HL-60/S4 (cell line): ENCODE measurements around the gene NTPCR.

Experiments
- in situ Hi-C: fragments of 300-500 bp; cut with MboI; formaldehyde crosslinking; loops from 2 replicates; pipeline ENCODE4 v1.14.3; 2022; ENCODE audit warnings: low sequenced_read_pairs

The NTPCR gene

GRCh38 chr1:232956081-232956480, 5.7 kb downstream of the NTPCR start:
- in situ Hi-C loops: no loop called here

DNA sequence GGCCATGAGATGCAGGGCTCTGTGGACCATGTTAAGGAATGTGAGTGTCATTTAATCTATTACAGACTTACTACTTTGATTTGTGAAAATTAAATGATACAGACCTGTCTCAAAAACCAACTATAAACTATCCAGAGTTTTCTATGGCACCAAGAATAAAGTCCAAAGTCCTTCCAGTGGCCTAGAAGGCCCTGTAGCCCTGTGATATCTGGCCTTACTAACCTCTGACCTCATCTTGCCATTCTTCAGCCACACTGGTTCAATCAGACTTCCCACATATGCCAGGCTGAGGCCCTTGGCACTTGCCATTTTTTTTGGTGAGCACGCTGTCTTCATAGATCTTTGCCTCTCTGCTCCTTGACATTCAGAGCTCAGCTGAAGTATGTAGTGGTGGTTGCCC, 7.7 kb downstream of the NTPCR start:
- in situ Hi-C loops: no loop called here

- in situ Hi-C loops: no loop called here
These were observed 12.6 kb downstream of the NTPCR start for GRCh38 chr1:232962761-232963745.

DNA sequence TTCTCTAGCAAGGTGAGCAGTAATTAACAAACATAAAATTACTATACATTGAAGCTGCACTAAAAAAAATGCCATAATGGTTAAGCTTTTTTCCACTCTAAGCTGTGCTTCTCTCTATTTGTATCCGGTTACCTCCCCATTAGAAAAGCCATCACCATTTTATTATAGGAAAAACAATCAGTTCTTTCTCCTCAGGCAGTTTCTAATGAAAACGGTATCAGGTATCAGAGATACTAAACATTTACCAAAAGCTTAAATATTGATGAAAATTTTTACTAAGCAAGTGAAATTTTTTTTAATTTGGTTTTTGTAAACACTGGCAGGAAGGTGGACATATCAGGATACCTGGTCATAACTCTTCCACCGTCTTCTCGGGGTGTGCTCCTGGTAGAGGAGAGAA, 14.2 kb downstream of the NTPCR start:
- in situ Hi-C loops: no loop called here

- in situ Hi-C loops: no loop called here
These were observed 14.9 kb downstream of the NTPCR start for GRCh38 chr1:232965124-232965911.

- in situ Hi-C loops: no loop called here
These were observed 15.5 kb downstream of the NTPCR start for GRCh38 chr1:232965912-232966217.

DNA sequence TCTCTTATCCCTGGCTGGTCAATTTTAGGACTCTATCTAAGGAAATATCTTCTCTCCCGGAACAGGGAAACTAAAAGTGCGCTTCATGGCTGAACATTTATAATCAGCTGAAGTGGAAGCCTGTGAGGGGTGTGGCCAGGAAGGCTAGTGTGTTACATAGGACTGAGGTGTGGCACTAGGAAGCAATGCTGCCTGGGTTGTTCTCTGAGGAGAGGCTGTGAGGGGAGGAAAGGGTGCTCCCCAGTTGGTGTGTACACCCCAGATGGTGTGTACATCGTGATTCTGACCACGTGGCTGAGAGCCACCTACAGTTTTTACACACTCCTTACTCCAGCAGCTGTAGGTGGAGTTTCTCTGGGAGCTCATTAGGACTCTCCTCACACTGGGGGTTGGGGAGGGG, 16.3 kb downstream of the NTPCR start:
- in situ Hi-C loops: no loop called here

DNA sequence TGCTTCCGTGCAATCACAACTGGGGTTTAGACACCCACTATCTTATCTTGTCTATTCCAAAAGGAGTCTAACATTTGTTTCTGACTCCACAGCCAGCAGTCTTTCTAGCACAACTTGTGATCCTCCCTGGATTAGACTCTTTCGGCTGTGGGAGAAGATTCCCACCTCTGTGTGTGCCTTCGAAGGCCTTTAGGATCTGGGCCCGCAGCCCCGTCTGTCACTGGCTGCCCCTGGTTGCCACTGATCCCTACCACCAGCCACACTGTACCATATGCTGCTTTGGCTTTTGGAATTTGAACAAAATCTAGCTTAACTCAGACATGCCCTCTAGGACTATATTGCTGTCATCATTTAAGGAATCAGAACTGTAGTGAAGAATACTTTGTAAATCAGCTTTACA, 18.0 kb downstream of the NTPCR start:
- in situ Hi-C loops: no loop called here

DNA sequence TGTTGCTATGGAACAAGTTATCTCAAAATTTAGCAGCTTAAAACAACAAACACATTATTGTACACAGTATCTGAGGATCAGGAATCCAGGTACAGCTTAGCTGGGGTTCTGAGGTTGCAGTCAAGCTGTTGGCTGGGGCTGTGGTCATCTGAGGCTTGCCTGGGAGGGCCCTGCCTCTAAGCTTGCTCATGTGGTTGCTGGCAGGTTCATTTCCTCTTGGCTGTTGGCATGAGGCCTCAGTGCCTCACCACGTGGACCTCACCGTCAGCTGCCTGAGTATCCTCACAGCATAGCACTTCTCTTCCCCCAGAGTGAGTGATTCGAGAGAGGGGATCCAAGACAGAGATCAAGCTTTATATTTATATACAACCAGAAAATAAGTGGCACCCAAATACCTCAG, 18.6 kb downstream of the NTPCR start:
- in situ Hi-C loops: no loop called here

DNA sequence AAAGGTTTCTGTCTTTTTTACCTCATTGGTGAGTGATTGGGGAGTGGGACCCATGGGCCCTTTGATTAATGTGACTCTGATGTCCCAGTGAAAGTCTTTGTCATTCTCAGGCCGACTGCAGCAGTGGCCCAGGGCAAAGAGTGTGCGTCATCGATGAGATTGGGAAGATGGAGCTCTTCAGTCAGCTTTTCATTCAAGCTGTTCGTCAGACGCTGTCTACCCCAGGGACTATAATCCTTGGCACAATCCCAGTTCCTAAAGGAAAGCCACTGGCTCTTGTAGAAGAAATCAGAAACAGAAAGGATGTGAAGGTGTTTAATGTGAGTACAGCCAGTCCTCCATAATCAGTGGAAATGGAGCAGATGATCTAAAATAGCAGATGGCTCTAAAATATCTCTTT, 19.4 kb downstream of the NTPCR start:
- in situ Hi-C loops: no loop called here

- in situ Hi-C loops: no loop called here
These were observed 20.1 kb downstream of the NTPCR start for GRCh38 chr1:232970508-232970907.

GRCh38 chr1:232973652-232974611, 23.5 kb downstream of the NTPCR start:
- in situ Hi-C loops: no loop called here

GRCh38 chr1:232974971-232975370, 24.6 kb downstream of the NTPCR start:
- in situ Hi-C loops: no loop called here

- in situ Hi-C loops: no loop called here
These were observed 27.8 kb downstream of the NTPCR start for GRCh38 chr1:232978091-232978634.

- in situ Hi-C loops: no loop called here
These were observed 28.4 kb downstream of the NTPCR start for GRCh38 chr1:232978815-232979214.

DNA sequence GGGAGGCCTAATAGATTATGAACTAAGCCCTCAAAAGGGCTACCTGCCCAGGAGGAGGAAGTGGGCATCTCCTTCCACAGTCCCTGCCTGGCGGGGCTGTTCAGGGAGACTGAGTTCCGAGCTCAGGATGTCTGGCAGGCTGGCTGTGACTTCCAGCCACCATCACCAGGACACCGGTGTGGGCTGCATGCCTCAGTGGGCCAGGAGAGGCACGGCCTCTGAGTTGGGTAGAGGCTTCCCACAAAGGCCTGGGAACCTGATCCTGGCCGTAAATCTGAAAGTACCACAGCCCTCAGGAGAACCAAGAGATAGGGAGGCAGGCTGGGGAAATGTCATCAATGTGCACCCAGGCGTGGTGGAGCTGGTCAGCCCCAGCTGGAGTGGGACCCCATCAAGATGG, 29.1 kb downstream of the NTPCR start:
- in situ Hi-C loops: no loop called here

DNA sequence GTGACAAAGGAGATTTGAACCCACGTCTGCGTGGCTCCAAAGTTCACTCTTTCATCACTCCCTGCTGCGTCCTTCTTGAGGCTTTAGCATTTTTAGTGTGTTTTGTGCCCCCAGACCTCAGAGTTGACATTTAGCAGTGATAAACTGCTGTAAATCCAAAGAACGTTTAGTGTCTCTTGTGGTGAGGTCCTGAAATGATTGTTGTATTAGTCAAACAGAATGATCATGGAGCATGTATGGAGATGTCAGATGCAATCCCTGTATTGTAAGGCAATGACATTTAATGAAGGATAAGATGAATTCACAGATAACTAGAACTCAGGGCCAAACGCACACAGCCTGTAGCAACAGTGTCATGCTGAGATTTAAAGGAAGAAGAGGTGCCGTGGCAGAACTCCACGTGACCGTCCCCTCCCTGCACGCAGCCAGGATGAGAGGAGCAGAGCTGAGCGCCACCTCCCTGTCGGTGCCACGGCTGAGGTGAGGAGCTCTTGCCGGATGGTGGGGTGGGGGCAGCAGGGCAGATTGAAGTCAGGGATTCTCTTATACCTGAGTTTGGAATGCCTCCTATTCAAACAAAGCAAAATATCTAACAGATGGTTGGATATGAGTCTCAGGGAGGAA, 30.1 kb downstream of the NTPCR start:
- in situ Hi-C loops: no loop called here

DNA sequence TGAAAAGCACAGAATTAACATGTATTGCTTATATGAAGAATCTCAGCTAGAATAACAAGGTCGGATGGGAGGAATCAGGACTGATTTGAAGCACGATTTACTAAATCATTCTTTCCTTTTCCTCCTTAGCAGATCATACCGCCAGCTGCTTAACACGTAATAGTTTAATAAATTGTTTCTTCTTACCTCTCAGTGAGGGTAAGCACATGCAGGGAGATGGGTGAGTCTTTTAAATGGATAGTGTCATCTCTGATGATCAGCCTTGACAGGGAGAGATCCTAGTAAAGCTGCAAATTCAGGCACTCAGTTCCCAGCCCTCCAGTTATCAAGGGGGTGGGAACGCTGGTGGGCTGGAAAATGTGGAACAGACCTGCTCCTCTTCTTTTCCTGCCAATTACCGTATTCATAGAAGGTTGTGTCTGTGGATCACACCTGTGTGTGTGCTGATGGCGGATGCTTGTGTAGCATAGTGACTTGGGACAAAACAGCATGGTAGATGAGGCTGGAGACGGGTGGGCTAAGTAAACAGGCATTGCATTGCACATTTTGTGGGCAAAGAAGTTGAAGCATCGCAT, 30.7 kb downstream of the NTPCR start:
- in situ Hi-C loops: no loop called here

- in situ Hi-C loops: no loop called here
These were observed 32.0 kb downstream of the NTPCR start for GRCh38 chr1:232982238-232982944.
